Endothelial cell (in vitro differentiated cells): Measurements from ENCODE around the gene PRDM12. TPM values are rescaled to one million over a fixed set of nuclear protein-coding genes. Genes with fewer than 3 reads are reported as not detected.

ENCODE experiments used
- DNase-seq: peaks from one replicate; pipeline ENCODE4 v3.0.0; 2021; ENCODE audit warnings: low spot score
- H3K27ac Mint-ChIP-seq: one replicate; pipeline ENCODE4 v1.8.0; 2021; ENCODE audit warnings: mixed read lengths, inconsistent platforms; ENCODE audit not compliant: unreplicated experiment
- H3K27me3 Mint-ChIP-seq: one replicate; pipeline ENCODE4 v1.8.0; 2021; ENCODE audit warnings: mild to moderate bottlenecking, moderate library complexity, mixed read lengths, inconsistent platforms; ENCODE audit not compliant: unreplicated experiment
- H3K36me3 Mint-ChIP-seq: one replicate; pipeline ENCODE4 v1.8.0; 2021; ENCODE audit warnings: mild to moderate bottlenecking, low read depth, mixed read lengths, inconsistent platforms; ENCODE audit not compliant: unreplicated experiment
- H3K4me1 Mint-ChIP-seq: one replicate; pipeline ENCODE4 v1.8.0; 2021; ENCODE audit warnings: mild to moderate bottlenecking, mixed read lengths, inconsistent platforms; ENCODE audit not compliant: unreplicated experiment
- H3K4me3 Mint-ChIP-seq: one replicate; pipeline ENCODE4 v1.8.0; 2021; ENCODE audit warnings: mild to moderate bottlenecking, mixed read lengths, inconsistent platforms; ENCODE audit not compliant: unreplicated experiment
- H3K9me3 Mint-ChIP-seq: one replicate; pipeline ENCODE4 v1.8.0; 2021; ENCODE audit warnings: mixed read lengths, inconsistent platforms; ENCODE audit not compliant: unreplicated experiment
- CTCF ChIP-seq: fragments of 200-600 bp; sonication (generic); IDR thresholded peaks from one replicate; pipeline ENCODE4 v1.5.0; 2021; ENCODE audit warnings: antibody characterized with exemption; ENCODE audit not compliant: unreplicated experiment
- total RNA-seq: library from RNA; stranded (reverse); fragmentation: NEBNext Ultra II Directional; extraction: Animal tissue kit (Norgen Biotek cat#: 25700); gene quantifications from one replicate; pipeline ENCODE4 v1.2.1, GENCODE V29; 2021; ENCODE audit not compliant: unreplicated experiment

Gene PRDM12
- total RNA-seq, 1 donor from 2014 or later, result not detected

- no peak for TF ChIP-seq CTCF
- Mint-ChIP-seq H3K4me1 (peaks cover 5% of the 10 kb centered on the region), H3K9me3 (no peaks in the 10 kb centered on the region), H3K4me3 (no peak overlapping the region), H3K27me3 (peaks cover 19% of the 10 kb centered on the region), H3K27ac (no peak overlapping the region), H3K36me3 (peaks cover 3% of the 10 kb centered on the region)
- no peak for DNase-seq
Measured at GRCh38 chr9:130654879-130655278, 9.5 kb upstream of the PRDM12 start.

- H3K36me3 Mint-ChIP-seq, result peaks cover 3% of the 10 kb centered on the region
- no peaks in the 10 kb centered on the region for H3K9me3 Mint-ChIP-seq
- H3K27me3 Mint-ChIP-seq, result peaks cover 27% of the 10 kb centered on the region
- no peak for TF ChIP-seq CTCF
- no peak for DNase-seq
- H3K27ac Mint-ChIP-seq, result no peak overlapping the region
- H3K4me1 Mint-ChIP-seq, result peaks cover 5% of the 10 kb centered on the region
- no peak overlapping the region for H3K4me3 Mint-ChIP-seq
Measured at GRCh38 chr9:130658893-130659698, 5.3 kb upstream of the PRDM12 start.

- Mint-ChIP-seq H3K4me1 (peaks cover 5% of the 10 kb centered on the region), H3K4me3 (no peak overlapping the region), H3K9me3 (no peaks in the 10 kb centered on the region), H3K27me3 (peaks cover 27% of the 10 kb centered on the region), H3K36me3 (peaks cover 3% of the 10 kb centered on the region), H3K27ac (no peak overlapping the region)
- TF ChIP-seq CTCF, result no peak
- DNase-seq, result no peak
Measured at GRCh38 chr9:130659699-130660248, 4.6 kb upstream of the PRDM12 start.

GRCh38 chr9:130660326-130660682 lies 4.1 kb upstream of the PRDM12 start:
- no peaks in the 10 kb centered on the region for H3K9me3 Mint-ChIP-seq
- peaks cover 6% of the 10 kb centered on the region for H3K4me1 Mint-ChIP-seq
- TF ChIP-seq CTCF, result no peak

More at GRCh38 chr9:130660326-130660682, 4.1 kb upstream of the PRDM12 start:
- Mint-ChIP-seq H3K27me3 (peaks cover 28% of the 10 kb centered on the region), H3K27ac (no peak overlapping the region), H3K36me3 (peaks cover 4% of the 10 kb centered on the region), H3K4me3 (no peak overlapping the region)
- no peak for DNase-seq
